ENCODE results near the gene NAV2. TPM values are rescaled to one million over a fixed set of nuclear protein-coding genes. Genes with fewer than 3 reads are reported as not detected.
A peak's percentile ranks its signal among the peaks of the same experiment; 100 is the strongest.

The NAV2 gene
- total RNA-seq, 1 experiment from 2014 or later = 46.3 TPM

GRCh38 chr11:20022363-20023081, 309.9 kb downstream of the NAV2 start:
- peaks cover 37% of the 10 kb centered on the region for H3K4me1 ChIP-seq (ENCODE audit: insufficient read depth, low read length)
- no peak overlapping the region for H3K56ac ChIP-seq (ENCODE audit: insufficient read length, low read depth, low read length)
- peaks cover 8% of the 10 kb centered on the region; the same call in 1 of the 2 replicates for H3K79me2 ChIP-seq (ENCODE audit: insufficient read depth, low read length)
- H4K5ac ChIP-seq (ENCODE audit: insufficient read length, low read depth, low read length) = no peak overlapping the region
- peak overlapping the region; percentile 16 for H3K18ac ChIP-seq (ENCODE audit: insufficient read length, low read depth, low read length)
- H3K79me1 ChIP-seq (ENCODE audit: insufficient read depth, low read depth, low read length, poor library complexity, severe bottlenecking) = peaks cover 3% of the 10 kb centered on the region
- WGBS (ENCODE audit: extremely low coverage, insufficient read length, low lambda C conversion rate) = no CpG with 5 or more reads among the region's 10 CpGs
- H3K23me2 ChIP-seq (ENCODE audit: insufficient read length, low read depth, low read length, poor library complexity, severe bottlenecking) = peaks cover 11% of the 10 kb centered on the region
- Mint-ChIP-seq H3K4me3 (peak overlapping the region; percentile 75 to 89), H3K27me3 (ENCODE audit: low read depth) (peaks cover 12% of the 10 kb centered on the region), H3K4me1 (peaks cover 40 to 44% of the 10 kb centered on the region in 2 experiments), H3K9me3 (no peaks in the 10 kb centered on the region; a peak in 1 of 5 replicates), H3K27ac (peak overlapping the region; percentile 90 to 97 (median 92); a peak in 6 of 7 replicates), H3K36me3 (ENCODE audit: insufficient read depth in 1 of 3, low read depth in 3 of 3) (no peaks in the 10 kb centered on the region; a peak in 2 of 7 replicates)
- no peak overlapping the region for H3K4ac ChIP-seq (ENCODE audit: low read depth, low read length)
- H2AFZ ChIP-seq (ENCODE audit: low read length) = no peak overlapping the region
- H2BK12ac ChIP-seq (ENCODE audit: insufficient read length, low read depth, low read length) = no peak overlapping the region
- H2AK5ac ChIP-seq (ENCODE audit: insufficient read length, low read length) = no peak overlapping the region
- TF ChIP-seq CTCF (conservative IDR thresholded peaks at IDR 0.05) = no peak
- no peak overlapping the region for H2BK5ac ChIP-seq (ENCODE audit: insufficient read length, low read length)
- no peak overlapping the region; the same call in 1 of the 2 replicates for H3K14ac ChIP-seq (ENCODE audit: insufficient read depth, low read length)
- DNase-seq = peak; percentile 80
- H3K27ac ChIP-seq (ENCODE audit: insufficient read length, low read depth, low read length) = peak overlapping the region; percentile 75
- H2BK120ac ChIP-seq (ENCODE audit: low read depth, low read length, poor library complexity, severe bottlenecking) = no peak overlapping the region
- H4K91ac ChIP-seq (ENCODE audit: insufficient read length, low read depth, low read length) = no peak overlapping the region
- H4K8ac ChIP-seq (replicated peaks; ENCODE audit: insufficient read length, low read depth, low read length) = no peak overlapping the region
- H3K9ac ChIP-seq (ENCODE audit: extremely low read depth, insufficient read length, low read length) = peak overlapping the region; percentile 52
- no peak overlapping the region for H3T11ph ChIP-seq (ENCODE audit: low read length)
- H3K23ac ChIP-seq (ENCODE audit: insufficient read length, low read depth, low read length) = no peak overlapping the region
- H2BK15ac ChIP-seq (ENCODE audit: low read depth, low read length) = no peak overlapping the region
- H4K20me1 ChIP-seq (ENCODE audit: control insufficient read depth, insufficient read depth, insufficient read length) = no peaks in the 10 kb centered on the region
- no peak overlapping the region for H2BK20ac ChIP-seq (ENCODE audit: low read depth, low read length, poor library complexity, severe bottlenecking)
- H3K4me2 ChIP-seq (ENCODE audit: insufficient read depth, insufficient read length, low read length) = peak overlapping the region; percentile 72
- H3K27me3 ChIP-seq (ENCODE audit: insufficient read depth, low read length) = no peaks in the 10 kb centered on the region
- no peaks in the 10 kb centered on the region for H3K9me3 ChIP-seq (ENCODE audit: control insufficient read depth, low read depth, low read length)
